K562 (cell line): ENCODE measurements around the gene NAXD. TPM values are rescaled to one million over a fixed set of nuclear protein-coding genes. Genes with fewer than 3 reads are reported as not detected.

Experiments
- ATAC-seq: fragments of 200-7000 bp; cut with Tn5 transposase; 3 replicates; pipeline ENCODE4 v1.9.1; 2020; ENCODE audit warnings: moderate library complexity
- BruUV-seq: library from RNA; stranded (reverse); fragments of 400-500 nt; replicated peaks from 2 replicates; lab custom pipeline; 2021; lab: Mats Ljungman, UMichigan
- CTCF ChIA-PET: fragments of 300-600 bp; formaldehyde crosslinking; extraction: SDS; loops from one replicate; lab custom pipeline; 2021; ENCODE audit warnings: low intra/inter-chr PET ratio; lab: Yijun Ruan, JAX
- POLR2A ChIA-PET: fragments of 300-600, 350-650 bp; sonication (Branson Sonifier 250); formaldehyde crosslinking; extraction: SDS; loops from one replicate; lab custom pipeline; 2021; ENCODE audit warnings: antibody characterized with exemption, inconsistent platforms; lab: Yijun Ruan, JAX
- DNase-seq, 4 experiments: peaks; one replicate each; pipeline versions ENCODE4 v3.0.0 to v3.0.0-alpha.2; 2011 to 2018; ENCODE audit warnings: low spot score in 3 of 4, mixed read lengths in 3 of 4; ENCODE audit errors: extremely low read depth in 1 of 4
- FAIRE-seq: peaks from 2 replicates; lab custom pipeline; 2011; peaks lifted over from hg19 to GRCh38; lab: Jason Lieb, UNC
- H2AFZ ChIP-seq: 2 replicates; pipeline ENCODE4 v1.6.0; 2011; ENCODE audit warnings: low read depth, low read length, control low read depth, inconsistent platforms
- H3K27ac ChIP-seq: fragments of 200-600 bp; 3 replicates; pipeline ENCODE4 v1.8.0; 2011; ENCODE audit warnings: low read depth, mild to moderate bottlenecking, control low read depth, inconsistent platforms, low read length, moderate library complexity, mixed read lengths; ENCODE audit errors: extremely low read depth
- H3K27me3 ChIP-seq, 2 experiments: fragments of 300-600 bp in 1 of 2; 2 replicates in 1 of 2; 3 replicates in 1 of 2; pipeline versions ENCODE4 v1.6.0 to v1.8.0; 2011; ENCODE audit warnings: inconsistent platforms in 2 of 2, low read length in 2 of 2, mild to moderate bottlenecking in 1 of 2, mixed read lengths in 1 of 2, moderate library complexity in 1 of 2; ENCODE audit not compliant: control insufficient read depth in 2 of 2, insufficient read depth in 2 of 2
- H3K36me3 ChIP-seq: fragments of 300-600 bp; 3 replicates; pipeline ENCODE4 v1.8.0; 2011; ENCODE audit warnings: mild to moderate bottlenecking, low read length, inconsistent platforms; ENCODE audit not compliant: control insufficient read depth, insufficient read depth
- H3K4me1 ChIP-seq, 2 experiments: fragments of 200-600 bp in 1 of 2; replicated peaks in 1 of 2; 2 replicates in 1 of 2; 3 replicates in 1 of 2; pipeline versions ENCODE4 v1.5.1 to v1.8.0; 2011; ENCODE audit warnings: inconsistent platforms in 2 of 2, low read length in 2 of 2, mild to moderate bottlenecking in 1 of 2, mixed read lengths in 1 of 2, moderate library complexity in 1 of 2; ENCODE audit not compliant: control insufficient read depth in 2 of 2, insufficient read depth in 2 of 2
- H3K4me2 ChIP-seq: 2 replicates; pipeline ENCODE4 v1.6.1; 2011; ENCODE audit warnings: low read length, control low read depth, inconsistent platforms, mixed read lengths; ENCODE audit not compliant: insufficient read depth
- H3K4me3 ChIP-seq: fragments of 200-600 bp; sonication (generic), shearing (Covaris generic); 2 replicates; pipeline ENCODE4 v1.5.1; 2016; ENCODE audit warnings: control low read depth, inconsistent platforms
- H3K79me2 ChIP-seq: fragments of 200-600 bp; 3 replicates; pipeline ENCODE4 v1.8.0; 2011; ENCODE audit warnings: low read length, inconsistent platforms; ENCODE audit not compliant: control insufficient read depth, insufficient read depth
- H3K9ac ChIP-seq, 2 experiments: 2 replicates each; pipeline versions ENCODE4 v1.6.0 to v1.6.1; 2011; ENCODE audit warnings: low read depth in 2 of 2, low read length in 2 of 2, control low read depth in 1 of 2, inconsistent platforms in 1 of 2, mild to moderate bottlenecking in 1 of 2, mixed read lengths in 1 of 2; ENCODE audit not compliant: insufficient read depth in 1 of 2
- H3K9me1 ChIP-seq: one replicate; pipeline ENCODE4 v1.6.0; 2011; ENCODE audit warnings: inconsistent platforms, mild to moderate bottlenecking, low read length, moderate library complexity; ENCODE audit not compliant: control insufficient read depth, insufficient read depth
- H3K9me3 ChIP-seq: replicated peaks from 2 replicates; pipeline ENCODE4 v1.5.1; 2011; ENCODE audit warnings: low read depth, low read length, inconsistent platforms; ENCODE audit not compliant: control insufficient read depth, insufficient read depth
- H4K20me1 ChIP-seq: replicated peaks from 2 replicates; pipeline ENCODE4 v1.6.1; 2011; ENCODE audit warnings: low read length, inconsistent platforms, mixed read lengths; ENCODE audit not compliant: control insufficient read depth, insufficient read depth
- HSF4 ChIP-seq: fragments of 250-450 bp; sonication (Bioruptor Pico); IDR thresholded peaks from 2 replicates; pipeline ENCODE4 v2.1.2; 2022; ENCODE audit warnings: mild to moderate bottlenecking, moderate library complexity, borderline replicate concordance
- SMAD4 ChIP-seq: fragments of 250-450 bp; sonication (Bioruptor Pico); conservative IDR thresholded peaks from 2 replicates; pipeline ENCODE4 v1.8.0; 2021; ENCODE audit warnings: inconsistent platforms, mild to moderate bottlenecking, moderate library complexity
- SRSF1 ChIP-seq: fragments of 200-400 bp; formaldehyde crosslinking; IDR thresholded peaks from 2 replicates; pipeline ENCODE4 v1.6.1; 2017; ENCODE audit warnings: mild to moderate bottlenecking, low read depth, low read length, moderate library complexity
- SRSF7 ChIP-seq: fragments of 200-400 bp; formaldehyde crosslinking; optimal IDR thresholded peaks from 2 replicates; pipeline ENCODE3; 2017; ENCODE audit warnings: mild to moderate bottlenecking, low read depth, low read length
- ZNF436 ChIP-seq: fragments of 250-450, 450-650 bp; sonication (Bioruptor Pico); formaldehyde crosslinking; IDR thresholded peaks from 2 replicates; pipeline ENCODE4 v1.7.0; 2020; ENCODE audit warnings: mild to moderate bottlenecking
- WGBS: fragments of 100-300 bp; shearing (Covaris generic); methylation state at CpG from one replicate; pipeline ENCODE4 v1.1.6; 2016; ENCODE audit warnings: low coverage, mixed read lengths; ENCODE audit not compliant: insufficient coverage; ENCODE audit errors: missing lambda C conversion rate; 5-methylcytosine and 5-hydroxymethylcytosine counted together
- in situ Hi-C: fragments of 300-500 bp; cut with MboI; formaldehyde crosslinking; loops from 4 replicates; pipeline ENCODE4 v1.15.0; 2018; ENCODE audit warnings: inconsistent platforms, mixed read lengths
- intact Hi-C: fragments of 100-400 bp; cut with micrococcal nuclease; formaldehyde crosslinking; loops from 2 replicates; pipeline ENCODE4 v1.14.2; 2022
- polyA plus RNA-seq, 8 experiments: library from polyadenylated mRNA; depleted of rRNA in 4 of 8; stranded (reverse) in 5 of 8; unstranded in 3 of 8; fragments of >200 nt; fragmentation: Nextera tagmentation in 2 of 8; fragmentation: Illumina TruSeq in 1 of 8; extraction: Ambion mirVana in 2 of 8; extraction: Trizol in 1 of 8; gene quantifications; 2 replicates each; pipeline versions ENCODE4 v1.2.1 to v1.2.3, GENCODE V29; 2011 to 2014; ENCODE audit warnings: inconsistent platforms in 1 of 8, missing spikeins in 1 of 8
- total RNA-seq, 7 experiments: library from RNA; depleted of rRNA in 6 of 7; stranded (reverse); fragments of >200 nt in 6 of 7; fragmentation: Illumina TruSeq in 2 of 7; extraction: Trizol in 2 of 7; gene quantifications; 2 replicates each; pipeline versions ENCODE4 v1.2.1 to v1.2.3, GENCODE V29; 2011 to 2021; ENCODE audit warnings: low replicate concordance in 1 of 7
- TF ChIP-seq, protein P1 (sequence below): sonication (generic); formaldehyde crosslinking; IDR thresholded peaks from 2 replicates; pipeline ENCODE4 v1.8.0; 2022; ENCODE audit warnings: mild to moderate bottlenecking, missing genetic modification reagents
- TF ChIP-seq, protein P2 (sequence below): fragments of 250-450 bp; sonication (Bioruptor Pico); IDR thresholded peaks from 2 replicates; pipeline ENCODE4 v1.4.0; 2020; ENCODE audit warnings: mild to moderate bottlenecking
- TF ChIP-seq, protein P3 (sequence below), 3 experiments: fragments of 200-800 bp in 1 of 3; fragments of 250-450 bp in 1 of 3; fragments of 450-650 bp in 1 of 3; sonication (Bioruptor Pico) in 1 of 3; sonication (Bioruptor generic) in 1 of 3; formaldehyde crosslinking in 1 of 3; IDR thresholded peaks; 2 replicates each; pipeline versions ENCODE4 v1.6.1 to v1.8.0; 2016 to 2022; ENCODE audit warnings: mild to moderate bottlenecking in 2 of 3, missing genetic modification characterization in 2 of 3, missing compliant biosample characterization in 1 of 3, moderate library complexity in 1 of 3

NAXD gene
- total and polyA plus RNA-seq, 9 of the 15 experiments (the other 6 are each of a cell fraction or from before 2014, with no cell fraction given): 0.59 to 20.6 (median 13.0) TPM

DNA sequence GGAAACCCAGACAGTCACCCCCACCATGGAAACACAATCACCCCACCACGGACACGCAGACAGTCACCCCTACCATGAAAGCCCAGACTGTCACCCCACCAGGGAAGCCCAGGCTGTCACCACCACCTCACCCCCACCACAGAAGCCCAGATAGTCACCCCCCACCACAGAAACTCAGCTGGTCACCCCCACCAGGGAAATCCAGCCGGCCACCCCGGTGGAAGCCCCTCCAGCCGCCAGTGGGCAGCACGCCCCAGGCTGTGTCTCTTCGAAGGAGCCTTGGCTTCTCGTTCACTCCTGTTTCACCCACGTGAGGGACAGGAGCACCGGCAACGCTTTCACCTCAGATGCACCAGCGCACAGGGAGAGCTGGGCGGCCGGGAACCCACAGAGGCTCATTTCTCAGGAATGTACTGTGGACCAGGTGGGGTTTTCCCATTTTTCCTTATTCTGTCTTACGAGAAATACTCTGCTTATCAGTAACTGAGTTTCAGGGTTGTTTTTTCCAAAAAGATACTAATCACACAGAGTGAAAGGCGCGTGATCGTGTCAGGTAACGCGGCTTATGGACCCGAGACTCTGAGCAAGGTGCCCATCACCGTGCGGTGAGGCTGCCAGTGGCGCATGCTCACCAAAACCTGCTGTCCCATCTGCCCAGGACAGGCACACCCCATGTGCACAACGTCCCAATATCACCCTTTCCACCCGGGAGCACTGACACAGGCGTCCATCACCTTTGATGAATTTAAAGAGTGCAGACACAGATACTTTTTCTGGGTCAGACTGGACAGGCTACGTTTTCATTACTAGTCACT is 62.6 kb downstream of the NAXD start:
- ATAC-seq: no peak
- Histone ChIP-seq H3K9me3 (no peaks in the 10 kb centered on the region), H3K9me1 (no peaks in the 10 kb centered on the region), H3K36me3 (peaks cover 47% of the 10 kb centered on the region; the same call in 2 of the 3 replicates), H3K79me2 (no peaks in the 10 kb centered on the region), H3K9ac (no peak overlapping the region), H3K4me2 (no peak overlapping the region), H3K27ac (no peak overlapping the region), H3K27me3 (no peaks in the 10 kb centered on the region), H3K4me3 (no peak overlapping the region), H2AFZ (no peak overlapping the region), H4K20me1 (no peaks in the 10 kb centered on the region), H3K4me1 (no peaks in the 10 kb centered on the region; a peak in 1 of 5 replicates)
- WGBS: 98% methylated on average over 9 of the region's 28 CpGs
- no peak for DNase-seq
- intact Hi-C loops (no loop called here), in situ Hi-C loops (no loop called here)
- TF ChIP-seq, protein P1, sequence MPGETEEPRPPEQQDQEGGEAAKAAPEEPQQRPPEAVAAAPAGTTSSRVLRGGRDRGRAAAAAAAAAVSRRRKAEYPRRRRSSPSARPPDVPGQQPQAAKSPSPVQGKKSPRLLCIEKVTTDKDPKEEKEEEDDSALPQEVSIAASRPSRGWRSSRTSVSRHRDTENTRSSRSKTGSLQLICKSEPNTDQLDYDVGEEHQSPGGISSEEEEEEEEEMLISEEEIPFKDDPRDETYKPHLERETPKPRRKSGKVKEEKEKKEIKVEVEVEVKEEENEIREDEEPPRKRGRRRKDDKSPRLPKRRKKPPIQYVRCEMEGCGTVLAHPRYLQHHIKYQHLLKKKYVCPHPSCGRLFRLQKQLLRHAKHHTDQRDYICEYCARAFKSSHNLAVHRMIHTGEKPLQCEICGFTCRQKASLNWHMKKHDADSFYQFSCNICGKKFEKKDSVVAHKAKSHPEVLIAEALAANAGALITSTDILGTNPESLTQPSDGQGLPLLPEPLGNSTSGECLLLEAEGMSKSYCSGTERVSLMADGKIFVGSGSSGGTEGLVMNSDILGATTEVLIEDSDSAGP (CRISPR knock-in tag): no peak
- no peak for TF ChIP-seq HSF4 (CRISPR knock-in tag)
- TF ChIP-seq SRSF7: no peak
- TF ChIP-seq, protein P2, sequence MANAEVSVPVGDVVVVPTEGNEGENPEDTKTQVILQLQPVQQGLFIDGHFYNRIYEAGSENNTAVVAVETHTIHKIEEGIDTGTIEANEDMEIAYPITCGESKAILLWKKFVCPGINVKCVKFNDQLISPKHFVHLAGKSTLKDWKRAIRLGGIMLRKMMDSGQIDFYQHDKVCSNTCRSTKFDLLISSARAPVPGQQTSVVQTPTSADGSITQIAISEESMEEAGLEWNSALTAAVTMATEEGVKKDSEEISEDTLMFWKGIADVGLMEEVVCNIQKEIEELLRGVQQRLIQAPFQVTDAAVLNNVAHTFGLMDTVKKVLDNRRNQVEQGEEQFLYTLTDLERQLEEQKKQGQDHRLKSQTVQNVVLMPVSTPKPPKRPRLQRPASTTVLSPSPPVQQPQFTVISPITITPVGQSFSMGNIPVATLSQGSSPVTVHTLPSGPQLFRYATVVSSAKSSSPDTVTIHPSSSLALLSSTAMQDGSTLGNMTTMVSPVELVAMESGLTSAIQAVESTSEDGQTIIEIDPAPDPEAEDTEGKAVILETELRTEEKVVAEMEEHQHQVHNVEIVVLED (CRISPR knock-in tag): no peak
- TF ChIP-seq ZNF436 (CRISPR knock-in tag): no peak
- TF ChIP-seq SMAD4 (CRISPR knock-in tag): no peak
- TF ChIP-seq, protein P3, sequence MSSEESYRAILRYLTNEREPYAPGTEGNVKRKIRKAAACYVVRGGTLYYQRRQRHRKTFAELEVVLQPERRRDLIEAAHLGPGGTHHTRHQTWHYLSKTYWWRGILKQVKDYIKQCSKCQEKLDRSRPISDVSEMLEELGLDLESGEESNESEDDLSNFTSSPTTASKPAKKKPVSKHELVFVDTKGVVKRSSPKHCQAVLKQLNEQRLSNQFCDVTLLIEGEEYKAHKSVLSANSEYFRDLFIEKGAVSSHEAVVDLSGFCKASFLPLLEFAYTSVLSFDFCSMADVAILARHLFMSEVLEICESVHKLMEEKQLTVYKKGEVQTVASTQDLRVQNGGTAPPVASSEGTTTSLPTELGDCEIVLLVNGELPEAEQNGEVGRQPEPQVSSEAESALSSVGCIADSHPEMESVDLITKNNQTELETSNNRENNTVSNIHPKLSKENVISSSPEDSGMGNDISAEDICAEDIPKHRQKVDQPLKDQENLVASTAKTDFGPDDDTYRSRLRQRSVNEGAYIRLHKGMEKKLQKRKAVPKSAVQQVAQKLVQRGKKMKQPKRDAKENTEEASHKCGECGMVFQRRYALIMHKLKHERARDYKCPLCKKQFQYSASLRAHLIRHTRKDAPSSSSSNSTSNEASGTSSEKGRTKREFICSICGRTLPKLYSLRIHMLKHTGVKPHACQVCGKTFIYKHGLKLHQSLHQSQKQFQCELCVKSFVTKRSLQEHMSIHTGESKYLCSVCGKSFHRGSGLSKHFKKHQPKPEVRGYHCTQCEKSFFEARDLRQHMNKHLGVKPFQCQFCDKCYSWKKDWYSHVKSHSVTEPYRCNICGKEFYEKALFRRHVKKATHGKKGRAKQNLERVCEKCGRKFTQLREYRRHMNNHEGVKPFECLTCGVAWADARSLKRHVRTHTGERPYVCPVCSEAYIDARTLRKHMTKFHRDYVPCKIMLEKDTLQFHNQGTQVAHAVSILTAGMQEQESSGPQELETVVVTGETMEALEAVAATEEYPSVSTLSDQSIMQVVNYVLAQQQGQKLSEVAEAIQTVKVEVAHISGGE (CRISPR knock-in tag; IDR thresholded peaks at IDR 0.05): no peak
- TF ChIP-seq SRSF1: no peak
- no TSS peak for BruUV-seq
- no peak for FAIRE-seq
- POLR2A ChIA-PET: interaction anchor here (0.6 kb wide), 1 partner anchor 57 kb away, joined by 3 read pairs; no protein-coding TSS in a partner anchor
- CTCF ChIA-PET: no interaction called here
